Mesenteric fat pad (tissue), 1 donor: ENCODE data around the gene SRL. TPM values are rescaled to one million over a fixed set of nuclear protein-coding genes. Genes with fewer than 3 reads are reported as not detected.

ENCODE experiments used
- DNase-seq: peaks from one replicate; pipeline ENCODE4 v3.0.0-alpha.2; 2020; ENCODE audit warnings: low spot score
- total RNA-seq: library from RNA; stranded (reverse); fragmentation: NEBNext Ultra II Directional; extraction: Animal tissue kit (Norgen Biotek cat#: 25700); gene quantifications from one replicate; pipeline ENCODE4 v1.2.1, GENCODE V29; 2021
- donor health status: DM: yes; HTN: yes; CAD: no.

SRL gene
- total RNA-seq, 1 donor from 2014 or later = 0.45 TPM

- DNase-seq = no peak
Observed at GRCh38 chr16:4202615-4203345, 39.1 kb downstream of the SRL start.

GRCh38 chr16:4200781-4201137, 41.1 kb downstream of the SRL start:
- no peak for DNase-seq

GRCh38 chr16:4200000-4200780, 41.7 kb downstream of the SRL start:
- DNase-seq = no peak

- DNase-seq = no peak
Observed at GRCh38 chr16:4198816-4199215, 43.1 kb downstream of the SRL start.

GRCh38 chr16:4194661-4195060, 47.2 kb downstream of the SRL start:
- DNase-seq = no peak

GRCh38 chr16:4193920-4194319, 48.0 kb downstream of the SRL start:
- DNase-seq = no peak

GRCh38 chr16:4192206-4192605, 49.7 kb downstream of the SRL start:
- DNase-seq = no peak

GRCh38 chr16:4190712-4191333, 51.1 kb downstream of the SRL start:
- no peak for DNase-seq

GRCh38 chr16:4190086-4190485, 51.8 kb downstream of the SRL start:
- DNase-seq = no peak

GRCh38 chr16:4184038-4184702, 57.7 kb downstream of the SRL start:
- no peak for DNase-seq

GRCh38 chr16:4183237-4184037, 58.4 kb downstream of the SRL start:
- DNase-seq = peak; percentile 98

GRCh38 chr16:4182581-4183236, 59.2 kb downstream of the SRL start:
- no peak for DNase-seq

- DNase-seq = no peak
Observed at GRCh38 chr16:4180511-4180910, 61.4 kb downstream of the SRL start.

GRCh38 chr16:4179763-4180260, 62.1 kb downstream of the SRL start:
- DNase-seq = no peak

GRCh38 chr16:4179020-4179419, 62.9 kb downstream of the SRL start:
- DNase-seq = no peak

GRCh38 chr16:4178468-4179010, 63.3 kb downstream of the SRL start:
- no peak for DNase-seq

GRCh38 chr16:4176906-4177417, 64.9 kb downstream of the SRL start:
- DNase-seq = no peak

GRCh38 chr16:4175849-4176248, 66.0 kb downstream of the SRL start:
- DNase-seq = no peak

- DNase-seq = no peak
Observed at GRCh38 chr16:4172070-4172469, 69.8 kb downstream of the SRL start.

- DNase-seq = no peak
Observed at GRCh38 chr16:4169415-4169814, 72.5 kb downstream of the SRL start.
